ENCODE results near the gene PFKFB4.

PFKFB4 gene

DNA sequence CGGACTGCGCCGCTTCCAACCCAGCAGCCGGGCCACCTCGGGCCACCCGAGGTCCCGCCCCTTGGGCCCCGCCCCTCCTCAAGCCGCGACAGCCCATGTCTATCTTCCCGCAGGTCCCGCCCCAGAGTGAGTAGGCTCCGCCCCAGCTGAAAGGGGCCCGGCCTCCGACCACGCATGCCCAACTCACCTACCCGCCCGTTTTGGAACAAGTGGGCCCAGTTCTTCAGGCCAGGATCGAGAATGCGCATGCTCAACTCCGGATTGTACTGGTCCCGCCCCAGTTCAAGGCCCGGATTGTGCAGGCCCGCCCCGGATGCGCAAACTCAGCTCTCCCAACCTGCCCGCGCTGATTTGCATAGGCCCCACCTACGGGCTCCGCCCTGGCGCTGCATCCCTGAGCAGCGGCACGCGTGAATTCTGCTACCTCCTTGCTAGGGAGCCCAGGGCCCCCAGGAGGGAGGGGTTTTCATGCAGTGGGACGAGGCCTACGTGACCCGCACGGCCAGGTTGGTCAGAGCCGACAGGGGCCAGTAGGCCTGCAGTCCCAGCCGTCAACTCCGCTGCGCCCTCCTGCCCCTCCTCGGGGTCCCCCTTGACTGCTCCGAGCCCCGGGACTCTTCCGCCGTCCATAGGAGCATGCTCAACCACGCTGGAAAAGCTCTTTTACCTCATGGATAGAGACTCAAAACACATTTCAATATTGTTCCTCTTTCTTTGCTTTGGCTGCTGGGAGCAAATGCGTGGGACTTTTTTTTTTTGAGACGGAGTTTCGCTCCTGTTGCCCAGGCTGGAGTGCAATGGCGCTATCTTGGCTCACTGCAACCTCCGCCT lies at the start of gene PFKFB4:
Gene PFKFB4, minus strand, starts transcription at position 8 of the 831 bp plus-strand sequence. CDS start 26 bp downstream, outside the sequence.
- no peaks in the 10 kb centered on the region for H3K9me3 ChIP-seq (ENCODE audit: low read length)
- peak within 1 kb of the TSS; percentile 66 for H3K9ac ChIP-seq (ENCODE audit: low read length)
- H2AFZ ChIP-seq (ENCODE audit: low read length) = peak within 1 kb of the TSS; percentile 28; the same call in 1 of the 2 replicates
- H3K4me1 ChIP-seq (ENCODE audit: insufficient read depth, low read length, severe bottlenecking) = peaks cover 69% of the 10 kb centered on the region
- H3K27me3 ChIP-seq (ENCODE audit: insufficient read depth, low read length) = no peaks in the 10 kb centered on the region; the same call in 1 of the 2 replicates
- no peaks in the 10 kb centered on the region for H3K9me2 ChIP-seq (ENCODE audit: low read depth, low read length)
- H3K4me2 ChIP-seq (ENCODE audit: low read length) = peak within 1 kb of the TSS; percentile 84
- H3F3A ChIP-seq (ENCODE audit: insufficient read depth, low read length) = no peaks in the 10 kb centered on the region
- TF ChIP-seq, protein P1, sequence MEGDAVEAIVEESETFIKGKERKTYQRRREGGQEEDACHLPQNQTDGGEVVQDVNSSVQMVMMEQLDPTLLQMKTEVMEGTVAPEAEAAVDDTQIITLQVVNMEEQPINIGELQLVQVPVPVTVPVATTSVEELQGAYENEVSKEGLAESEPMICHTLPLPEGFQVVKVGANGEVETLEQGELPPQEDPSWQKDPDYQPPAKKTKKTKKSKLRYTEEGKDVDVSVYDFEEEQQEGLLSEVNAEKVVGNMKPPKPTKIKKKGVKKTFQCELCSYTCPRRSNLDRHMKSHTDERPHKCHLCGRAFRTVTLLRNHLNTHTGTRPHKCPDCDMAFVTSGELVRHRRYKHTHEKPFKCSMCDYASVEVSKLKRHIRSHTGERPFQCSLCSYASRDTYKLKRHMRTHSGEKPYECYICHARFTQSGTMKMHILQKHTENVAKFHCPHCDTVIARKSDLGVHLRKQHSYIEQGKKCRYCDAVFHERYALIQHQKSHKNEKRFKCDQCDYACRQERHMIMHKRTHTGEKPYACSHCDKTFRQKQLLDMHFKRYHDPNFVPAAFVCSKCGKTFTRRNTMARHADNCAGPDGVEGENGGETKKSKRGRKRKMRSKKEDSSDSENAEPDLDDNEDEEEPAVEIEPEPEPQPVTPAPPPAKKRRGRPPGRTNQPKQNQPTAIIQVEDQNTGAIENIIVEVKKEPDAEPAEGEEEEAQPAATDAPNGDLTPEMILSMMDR (IDR thresholded peaks at IDR 0.05; ENCODE audit: low read length) = no peak
- TF ChIP-seq EZH2 (IDR thresholded peaks at IDR 0.05; ENCODE audit: borderline replicate concordance, low read length) = no peak
- no peaks in the 10 kb centered on the region for H4K20me1 ChIP-seq (ENCODE audit: insufficient read depth, low read length)
- peak within 1 kb of the TSS; percentile 72 for H3K27ac ChIP-seq (ENCODE audit: low read depth, low read length, poor library complexity, severe bottlenecking)
- peaks cover 5% of the 10 kb centered on the region for H3K36me3 ChIP-seq (ENCODE audit: insufficient read depth, low read length)
- H3K79me2 ChIP-seq (ENCODE audit: insufficient read depth, low read length) = no peaks in the 10 kb centered on the region
- peak within 1 kb of the TSS; percentile 74 for H3K4me3 ChIP-seq (ENCODE audit: low read depth, low read length, poor library complexity, severe bottlenecking)

DNA sequence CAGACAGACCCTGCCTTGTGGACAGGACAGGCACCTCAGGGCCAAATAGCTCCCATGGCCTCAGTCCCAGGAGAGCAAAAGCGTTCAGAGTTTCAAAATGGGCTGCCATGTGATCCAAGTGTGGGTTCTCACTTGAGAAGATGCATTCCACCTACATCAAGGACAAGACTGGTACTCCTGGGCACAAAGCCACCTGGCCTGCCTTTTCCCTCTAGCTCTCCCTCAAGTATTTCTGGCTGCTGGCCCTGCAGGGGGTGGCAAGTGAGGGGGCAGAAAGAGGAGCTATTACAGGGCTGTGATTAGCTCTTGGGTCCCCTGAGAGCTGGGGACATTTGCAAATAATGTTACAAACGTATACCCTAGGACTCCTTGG lies 45.0 kb upstream of the PFKFB4 start:
- H3K27ac ChIP-seq (ENCODE audit: low read depth, low read length, poor library complexity, severe bottlenecking) = no peak overlapping the region
- no peak overlapping the region for H3K9ac ChIP-seq (ENCODE audit: low read length)
- H3K9me2 ChIP-seq (ENCODE audit: low read depth, low read length) = no peaks in the 10 kb centered on the region
- H3K27me3 ChIP-seq (ENCODE audit: insufficient read depth, low read length) = no peaks in the 10 kb centered on the region
- no peaks in the 10 kb centered on the region for H3K9me3 ChIP-seq (ENCODE audit: low read length)
- no peaks in the 10 kb centered on the region for H4K20me1 ChIP-seq (ENCODE audit: insufficient read depth, low read length)
- no peak overlapping the region for H3K4me3 ChIP-seq (ENCODE audit: low read depth, low read length, poor library complexity, severe bottlenecking)
- no peaks in the 10 kb centered on the region for H3F3A ChIP-seq (ENCODE audit: insufficient read depth, low read length)
- H3K79me2 ChIP-seq (ENCODE audit: insufficient read depth, low read length) = no peaks in the 10 kb centered on the region
- TF ChIP-seq, protein P1 (IDR thresholded peaks at IDR 0.05; ENCODE audit: low read length) = no peak
- no peak for TF ChIP-seq EZH2 (IDR thresholded peaks at IDR 0.05; ENCODE audit: borderline replicate concordance, low read length)
- H3K4me2 ChIP-seq (ENCODE audit: low read length) = no peak overlapping the region
- H2AFZ ChIP-seq (ENCODE audit: low read length) = no peak overlapping the region
- H3K4me1 ChIP-seq (ENCODE audit: insufficient read depth, low read length, severe bottlenecking) = no peaks in the 10 kb centered on the region
- peaks cover 90% of the 10 kb centered on the region for H3K36me3 ChIP-seq (ENCODE audit: insufficient read depth, low read length)

DNA sequence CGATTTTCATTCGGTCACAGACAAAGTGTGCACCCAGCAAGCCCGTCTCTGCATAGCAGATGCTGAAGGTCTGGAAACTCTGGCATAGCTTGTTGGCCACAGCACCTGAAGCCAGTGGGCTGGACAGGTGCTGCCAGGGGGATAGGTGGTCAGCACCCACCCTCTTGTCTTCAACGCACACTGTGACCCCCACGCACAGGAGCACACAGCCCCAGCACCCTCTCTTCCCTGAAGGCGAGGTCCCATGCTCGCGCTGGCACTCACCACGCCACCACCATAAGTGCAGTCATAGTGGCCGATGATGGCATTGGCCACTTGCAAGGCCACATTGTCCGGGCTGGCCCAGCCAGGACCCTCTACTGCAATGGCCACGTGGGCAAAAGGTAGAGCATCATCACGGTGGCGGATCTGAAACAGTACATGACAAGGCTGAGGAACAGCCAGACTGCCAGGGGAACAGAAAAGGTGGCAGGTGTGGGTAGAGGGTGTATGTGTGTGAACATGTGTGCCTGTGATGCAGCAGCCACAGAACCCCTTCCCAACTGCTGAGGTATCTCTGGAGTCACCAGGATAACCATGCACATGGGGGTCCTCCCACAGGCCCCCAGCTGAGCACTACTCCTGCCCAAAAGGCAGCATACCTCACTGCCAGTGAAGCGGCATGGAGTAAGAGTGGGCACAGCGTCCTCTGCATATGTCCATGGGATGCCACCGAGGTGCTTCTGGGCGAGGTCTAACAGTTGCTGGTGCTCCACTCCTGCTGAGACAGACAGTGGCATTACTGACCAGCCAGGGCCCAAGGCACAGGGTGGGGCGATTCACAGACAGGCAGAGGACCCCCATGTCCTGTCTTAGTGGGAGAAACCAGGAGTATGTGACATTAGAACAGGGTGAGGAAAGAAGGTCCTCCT lies 44.4 kb upstream of the PFKFB4 start:
- Histone ChIP-seq H3K4me2 (ENCODE audit: low read length) (no peak overlapping the region), H3K79me2 (ENCODE audit: insufficient read depth, low read length) (no peaks in the 10 kb centered on the region), H3K4me1 (ENCODE audit: insufficient read depth, low read length, severe bottlenecking) (no peaks in the 10 kb centered on the region), H3K9me2 (ENCODE audit: low read depth, low read length) (no peaks in the 10 kb centered on the region), H2AFZ (ENCODE audit: low read length) (no peak overlapping the region), H3F3A (ENCODE audit: insufficient read depth, low read length) (no peaks in the 10 kb centered on the region), H3K9ac (ENCODE audit: low read length) (no peak overlapping the region), H3K4me3 (ENCODE audit: low read depth, low read length, poor library complexity, severe bottlenecking) (no peak overlapping the region), H3K9me3 (ENCODE audit: low read length) (no peaks in the 10 kb centered on the region), H4K20me1 (ENCODE audit: insufficient read depth, low read length) (no peaks in the 10 kb centered on the region), H3K36me3 (ENCODE audit: insufficient read depth, low read length) (peaks cover 86% of the 10 kb centered on the region), H3K27me3 (ENCODE audit: insufficient read depth, low read length) (no peaks in the 10 kb centered on the region), H3K27ac (ENCODE audit: low read depth, low read length, poor library complexity, severe bottlenecking) (no peak overlapping the region)
- TF ChIP-seq EZH2 (IDR thresholded peaks at IDR 0.05; ENCODE audit: borderline replicate concordance, low read length) = no peak
- TF ChIP-seq, protein P1 (IDR thresholded peaks at IDR 0.05; ENCODE audit: low read length) = no peak

Measured in OCI-LY1 (cell line).